Caco-2 (cell line): Measurements from ENCODE around the gene SIM2. TPM values are rescaled to one million over a fixed set of nuclear protein-coding genes. Genes with fewer than 3 reads are reported as not detected.
A peak's percentile ranks its signal among the peaks of the same experiment; 100 is the strongest.

ENCODE experiments used
- BruUV-seq: library from RNA; stranded (reverse); fragments of 400-500 nt; replicated peaks from 2 replicates; lab custom pipeline; 2021; lab: Mats Ljungman, UMichigan
- CTCF ChIA-PET: fragments of 300-600 bp; sonication (Branson Sonifier 250); formaldehyde crosslinking; loops from one replicate; lab custom pipeline; 2022; ENCODE audit warnings: antibody characterized with exemption; lab: Charles Lee
- POLR2A ChIA-PET: fragments of 300-600 bp; sonication (Branson Sonifier 250); formaldehyde crosslinking; loops from one replicate; lab custom pipeline; 2022; ENCODE audit warnings: antibody characterized with exemption; lab: Charles Lee
- DNase-seq, 2 experiments: peaks; one replicate each; pipeline versions ENCODE4 v3.0.0 to v3.0.0-alpha.2; 2020 to 2022
- H3K27me3 ChIP-seq: replicated peaks from 2 replicates; pipeline ENCODE4 v1.6.0; 2011; ENCODE audit warnings: low read length; ENCODE audit not compliant: control insufficient read depth, insufficient read depth
- H3K36me3 ChIP-seq: 2 replicates; pipeline ENCODE4 v1.5.1; 2011; ENCODE audit warnings: low read length; ENCODE audit not compliant: control insufficient read depth, insufficient read depth
- H3K4me1 ChIP-seq: fragments of 250-450 bp; sonication (Bioruptor Pico); 2 replicates; pipeline ENCODE4 v1.5.1; 2020; ENCODE audit warnings: mild to moderate bottlenecking
- H3K4me3 ChIP-seq: 2 replicates; pipeline ENCODE4 v1.5.1; 2011; ENCODE audit warnings: low read depth, mild to moderate bottlenecking, control low read depth, low read length
- H3K9me3 ChIP-seq: fragments of 250-450 bp; sonication (Bioruptor Pico); 2 replicates; pipeline ENCODE4 v1.5.1; 2020; ENCODE audit warnings: mild to moderate bottlenecking, moderate library complexity
- H3K27ac Mint-ChIP-seq: one replicate; pipeline ENCODE4 v1.8.0; 2022; ENCODE audit warnings: mixed read lengths; ENCODE audit not compliant: unreplicated experiment
- H3K27me3 Mint-ChIP-seq: one replicate; pipeline ENCODE4 v1.8.0; 2022; ENCODE audit warnings: mixed read lengths; ENCODE audit not compliant: insufficient read depth, unreplicated experiment
- H3K36me3 Mint-ChIP-seq: one replicate; pipeline ENCODE4 v1.8.0; 2022; ENCODE audit warnings: mild to moderate bottlenecking, mixed read lengths; ENCODE audit not compliant: insufficient read depth, unreplicated experiment
- H3K4me1 Mint-ChIP-seq: one replicate; pipeline ENCODE4 v1.8.0; 2022; ENCODE audit warnings: low read depth, mixed read lengths; ENCODE audit not compliant: unreplicated experiment
- H3K4me3 Mint-ChIP-seq: one replicate; pipeline ENCODE4 v1.8.0; 2022; ENCODE audit warnings: mild to moderate bottlenecking, moderate library complexity, mixed read lengths; ENCODE audit not compliant: unreplicated experiment
- H3K9me3 Mint-ChIP-seq: one replicate; pipeline ENCODE4 v1.8.0; 2022; ENCODE audit warnings: mixed read lengths; ENCODE audit not compliant: unreplicated experiment
- intact Hi-C: fragments of 100-400 bp; cut with micrococcal nuclease; formaldehyde crosslinking; loops from one replicate; pipeline ENCODE4 v1.10.0; 2022; ENCODE audit not compliant: unreplicated experiment
- total RNA-seq: library from RNA; stranded (reverse); gene quantifications from 2 replicates; pipeline ENCODE4 v1.2.3, GENCODE V29; 2022
- TF ChIP-seq, protein P1 (sequence below), 2 experiments: fragments of 200-600 bp in 1 of 2; IDR thresholded peaks; 1 replicate in 1 of 2; 2 replicates in 1 of 2; pipeline versions ENCODE4 v1.5.1 to v1.8.0; 2011 to 2022; ENCODE audit warnings: antibody characterized with exemption in 1 of 2, control low read depth in 1 of 2, inconsistent platforms in 1 of 2, low read depth in 1 of 2, low read length in 1 of 2, mild to moderate bottlenecking in 1 of 2, moderate library complexity in 1 of 2; ENCODE audit not compliant: insufficient read depth in 1 of 2, severe bottlenecking in 1 of 2, unreplicated experiment in 1 of 2

SIM2 gene
- total RNA-seq, 1 experiment from 2014 or later = 9.4 TPM

DNA sequence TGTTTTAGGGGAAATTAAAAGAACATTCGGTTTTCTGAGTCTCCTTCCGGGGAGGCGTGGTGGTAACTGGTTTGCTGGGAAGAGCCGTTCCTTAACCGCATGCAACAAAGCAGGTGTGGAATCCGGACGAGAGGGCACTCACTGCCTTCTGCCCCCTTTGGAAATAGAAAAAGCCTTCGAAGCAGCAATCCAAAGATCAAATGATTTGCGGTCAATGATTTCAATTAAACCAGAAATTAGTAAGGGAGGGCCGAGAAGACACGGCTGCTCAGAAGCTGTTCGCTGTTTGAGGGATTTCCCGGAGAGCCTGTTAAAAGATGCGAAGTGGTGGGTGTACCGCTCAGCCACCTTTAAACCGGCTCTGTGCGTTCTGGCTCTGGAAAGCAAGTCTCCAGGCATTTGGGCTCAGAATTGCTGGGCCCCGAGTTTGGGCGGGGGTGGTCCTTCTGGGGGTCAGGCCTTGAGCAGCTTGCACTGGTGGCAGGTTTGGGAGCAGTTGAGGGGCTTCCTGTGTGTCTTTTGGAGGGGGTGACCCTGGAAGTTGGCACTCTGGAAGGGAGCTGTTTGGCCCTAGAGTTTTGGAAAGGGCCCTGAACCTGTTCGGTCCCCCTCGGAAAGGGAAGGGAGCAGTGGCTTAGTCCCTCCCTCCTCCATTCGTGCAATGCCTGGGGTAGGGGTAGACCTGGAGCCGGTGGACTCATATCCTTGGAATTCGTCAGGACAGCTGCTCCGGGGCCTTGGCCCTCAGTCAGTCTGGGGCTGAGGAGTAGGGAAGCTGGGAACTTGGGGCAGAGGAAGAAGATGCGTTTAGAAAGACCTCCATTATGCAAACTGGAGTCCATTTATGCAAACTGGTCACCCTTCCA is 3.1 kb downstream of the SIM2 start:
- Mint-ChIP-seq H3K27me3 (no peaks in the 10 kb centered on the region), H3K27ac (no peak overlapping the region), H3K4me3 (peak overlapping the region; percentile 78), H3K9me3 (no peaks in the 10 kb centered on the region), H3K4me1 (peaks cover 7% of the 10 kb centered on the region), H3K36me3 (no peaks in the 10 kb centered on the region)
- intact Hi-C loops = no loop called here
- H3K36me3 ChIP-seq = no peaks in the 10 kb centered on the region
- TF ChIP-seq, protein P1, sequence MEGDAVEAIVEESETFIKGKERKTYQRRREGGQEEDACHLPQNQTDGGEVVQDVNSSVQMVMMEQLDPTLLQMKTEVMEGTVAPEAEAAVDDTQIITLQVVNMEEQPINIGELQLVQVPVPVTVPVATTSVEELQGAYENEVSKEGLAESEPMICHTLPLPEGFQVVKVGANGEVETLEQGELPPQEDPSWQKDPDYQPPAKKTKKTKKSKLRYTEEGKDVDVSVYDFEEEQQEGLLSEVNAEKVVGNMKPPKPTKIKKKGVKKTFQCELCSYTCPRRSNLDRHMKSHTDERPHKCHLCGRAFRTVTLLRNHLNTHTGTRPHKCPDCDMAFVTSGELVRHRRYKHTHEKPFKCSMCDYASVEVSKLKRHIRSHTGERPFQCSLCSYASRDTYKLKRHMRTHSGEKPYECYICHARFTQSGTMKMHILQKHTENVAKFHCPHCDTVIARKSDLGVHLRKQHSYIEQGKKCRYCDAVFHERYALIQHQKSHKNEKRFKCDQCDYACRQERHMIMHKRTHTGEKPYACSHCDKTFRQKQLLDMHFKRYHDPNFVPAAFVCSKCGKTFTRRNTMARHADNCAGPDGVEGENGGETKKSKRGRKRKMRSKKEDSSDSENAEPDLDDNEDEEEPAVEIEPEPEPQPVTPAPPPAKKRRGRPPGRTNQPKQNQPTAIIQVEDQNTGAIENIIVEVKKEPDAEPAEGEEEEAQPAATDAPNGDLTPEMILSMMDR (IDR thresholded peaks at IDR 0.05; ENCODE audit: insufficient read depth in 1 of 2, low read depth in 1 of 2, low read length in 1 of 2, severe bottlenecking in 1 of 2, unreplicated experiment in 1 of 2) = no peak
- peak overlapping the region; percentile 85 for H3K4me3 ChIP-seq
- H3K27me3 ChIP-seq = no peaks in the 10 kb centered on the region
- CTCF ChIA-PET = no interaction called here
- no TSS peak for BruUV-seq
- H3K9me3 ChIP-seq = no peaks in the 10 kb centered on the region
- POLR2A ChIA-PET = no interaction called here
- H3K4me1 ChIP-seq = no peaks in the 10 kb centered on the region
- no peak for DNase-seq

DNA sequence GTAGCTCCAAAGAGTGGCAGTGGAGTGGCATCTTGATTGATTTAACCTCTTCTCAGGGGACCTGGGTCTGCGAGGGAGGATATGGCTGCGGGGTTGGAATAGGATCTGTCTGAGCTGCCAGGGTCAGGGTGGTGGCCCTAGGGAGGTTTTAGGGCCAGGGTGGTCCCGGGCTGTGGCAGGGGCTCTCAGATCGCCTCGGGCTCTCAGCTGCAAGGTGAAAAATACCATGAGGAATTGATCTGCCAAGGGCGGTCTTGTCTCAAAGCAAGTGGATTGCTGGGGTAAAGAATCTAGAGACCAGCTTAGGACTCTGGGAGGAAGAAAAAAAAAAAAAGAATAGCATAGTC is 3.7 kb downstream of the SIM2 start:
- CTCF ChIA-PET = no interaction called here
- POLR2A ChIA-PET = no interaction called here
- Mint-ChIP-seq H3K27me3 (no peaks in the 10 kb centered on the region), H3K36me3 (no peaks in the 10 kb centered on the region), H3K4me3 (no peak overlapping the region), H3K4me1 (peaks cover 7% of the 10 kb centered on the region), H3K27ac (no peak overlapping the region), H3K9me3 (no peaks in the 10 kb centered on the region)
- DNase-seq = no peak
- Histone ChIP-seq H3K27me3 (no peaks in the 10 kb centered on the region), H3K9me3 (no peaks in the 10 kb centered on the region), H3K4me3 (no peak overlapping the region), H3K4me1 (no peaks in the 10 kb centered on the region), H3K36me3 (no peaks in the 10 kb centered on the region)
- intact Hi-C loops = no loop called here
- TF ChIP-seq, protein P1 (IDR thresholded peaks at IDR 0.05; ENCODE audit: insufficient read depth in 1 of 2, low read depth in 1 of 2, low read length in 1 of 2, severe bottlenecking in 1 of 2, unreplicated experiment in 1 of 2) = no peak
- no TSS peak for BruUV-seq

DNA sequence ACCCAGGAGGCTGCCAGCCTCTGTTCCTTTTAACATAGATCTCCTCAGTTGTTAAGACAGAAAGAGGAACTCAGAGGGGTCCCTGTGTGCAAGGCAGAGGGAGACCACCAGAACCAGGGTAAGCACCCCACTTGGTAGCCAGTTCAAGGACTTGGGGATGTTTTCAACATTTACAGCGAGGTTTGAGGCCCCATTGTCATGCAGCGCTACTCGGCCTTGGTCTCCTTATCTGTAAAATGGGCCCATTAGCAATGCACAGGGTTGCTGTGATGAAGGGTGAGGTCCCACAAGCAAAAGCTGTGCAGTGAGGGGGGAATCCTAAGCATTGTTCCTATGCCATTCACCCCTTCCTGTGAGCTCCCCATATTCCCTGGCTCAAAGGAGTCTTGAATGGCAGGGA is 4.2 kb downstream of the SIM2 start:
- H3K4me3 ChIP-seq = no peak overlapping the region
- DNase-seq = no peak
- no peaks in the 10 kb centered on the region for H3K36me3 Mint-ChIP-seq
- TF ChIP-seq, protein P1 (IDR thresholded peaks at IDR 0.05; ENCODE audit: insufficient read depth in 1 of 2, low read depth in 1 of 2, low read length in 1 of 2, severe bottlenecking in 1 of 2, unreplicated experiment in 1 of 2) = no peak
- H3K4me1 ChIP-seq = no peaks in the 10 kb centered on the region
- H3K27me3 Mint-ChIP-seq = no peaks in the 10 kb centered on the region
- intact Hi-C loops = no loop called here
- CTCF ChIA-PET = no interaction called here
- no peaks in the 10 kb centered on the region for H3K36me3 ChIP-seq
- no TSS peak for BruUV-seq
- peaks cover 7% of the 10 kb centered on the region for H3K4me1 Mint-ChIP-seq
- POLR2A ChIA-PET = no interaction called here
- no peaks in the 10 kb centered on the region for H3K27me3 ChIP-seq
- no peaks in the 10 kb centered on the region for H3K9me3 ChIP-seq
- H3K4me3 Mint-ChIP-seq = no peak overlapping the region
- no peaks in the 10 kb centered on the region for H3K9me3 Mint-ChIP-seq
- H3K27ac Mint-ChIP-seq = no peak overlapping the region
